ENCODE data around the gene PSMD13.

The PSMD13 gene

GRCh38 chr11:209275-210121 is 27.3 kb upstream of the PSMD13 start:
- Histone ChIP-seq H4K8ac (ENCODE audit: low read depth, low read length) (no peak overlapping the region), H2AFZ (ENCODE audit: low read length) (peak overlapping the region; percentile 75), H3K9me3 (replicated peaks in 1 of 2; ENCODE audit: control insufficient read depth in 2 of 2, insufficient read depth in 1 of 2, low read depth in 1 of 2, low read length in 2 of 2) (no peaks in the 10 kb centered on the region), H2BK120ac (ENCODE audit: low read depth, low read length) (no peak overlapping the region), H4K91ac (ENCODE audit: low read depth, low read length, poor library complexity) (no peak overlapping the region), H3K9ac (ENCODE audit: low read depth, low read length, poor library complexity) (peak overlapping the region; percentile 97), H3K36me3 (replicated peaks in 1 of 2; ENCODE audit: control insufficient read depth in 2 of 2, insufficient read depth in 2 of 2, low read length in 2 of 2) (peaks cover 56 to 68% of the 10 kb centered on the region in 2 donors), H3K23ac (ENCODE audit: low read depth, low read length, poor library complexity) (peak overlapping the region; percentile 22), H3K4me3 (ENCODE audit: low read length in 2 of 2) (peak overlapping the region; percentile 89 to 91), H3K4me1 (ENCODE audit: control insufficient read depth in 2 of 2, insufficient read depth in 1 of 2, low read depth in 1 of 2, low read length in 2 of 2) (peaks cover 15 to 18% of the 10 kb centered on the region in 2 donors), H3K4ac (ENCODE audit: low read length) (no peak overlapping the region), H3K14ac (ENCODE audit: low read length) (no peak overlapping the region), H3K27ac (replicated peaks; ENCODE audit: low read length) (no peak overlapping the region), H2BK12ac (ENCODE audit: low read length) (no peak overlapping the region), H3K79me1 (ENCODE audit: low read depth, low read length) (peaks cover 29% of the 10 kb centered on the region), H2BK5ac (ENCODE audit: low read length) (peak overlapping the region; percentile 85), H3K27me3 (ENCODE audit: control insufficient read depth in 3 of 3, insufficient read depth in 3 of 3, low read depth in 1 of 3, low read length in 3 of 3) (no peaks in the 10 kb centered on the region), H3K4me2 (ENCODE audit: insufficient read depth, low read length, poor library complexity, severe bottlenecking) (peak overlapping the region; percentile 71), H2BK15ac (ENCODE audit: low read length) (no peak overlapping the region), H3K18ac (ENCODE audit: low read length) (no peak overlapping the region), H2AK5ac (ENCODE audit: low read depth, low read length) (peak overlapping the region; percentile 64)
- no CpG with 5 or more reads among the region's 29 CpGs for WGBS, 2 donors (ENCODE audit: extremely low coverage in 2 of 2, insufficient read length in 2 of 2, insufficient replicate concordance in 1 of 2)
- DNase-seq (ENCODE audit: low spot score), result no peak

GRCh38 chr11:210122-210802 is 26.5 kb upstream of the PSMD13 start:
- no peak for DNase-seq (ENCODE audit: low spot score)
- H3K4me1 ChIP-seq (ENCODE audit: control insufficient read depth in 2 of 2, insufficient read depth in 1 of 2, low read depth in 1 of 2, low read length in 2 of 2), result peaks cover 15 to 18% of the 10 kb centered on the region in 2 donors
- H3K27me3 ChIP-seq (ENCODE audit: control insufficient read depth in 3 of 3, insufficient read depth in 3 of 3, low read depth in 1 of 3, low read length in 3 of 3), result no peaks in the 10 kb centered on the region
- no CpG with 5 or more reads among the region's 9 CpGs for WGBS, 2 donors (ENCODE audit: extremely low coverage in 2 of 2, insufficient read length in 2 of 2, insufficient replicate concordance in 1 of 2)
- no peak overlapping the region for H4K8ac ChIP-seq (ENCODE audit: low read depth, low read length)
- peaks cover 53 to 68% of the 10 kb centered on the region in 2 donors for H3K36me3 ChIP-seq (replicated peaks in 1 of 2; ENCODE audit: control insufficient read depth in 2 of 2, insufficient read depth in 2 of 2, low read length in 2 of 2)
- H2BK12ac ChIP-seq (ENCODE audit: low read length), result no peak overlapping the region
- H3K79me1 ChIP-seq (ENCODE audit: low read depth, low read length), result peaks cover 29% of the 10 kb centered on the region
- H3K4ac ChIP-seq (ENCODE audit: low read length), result no peak overlapping the region
- no peak overlapping the region for H3K14ac ChIP-seq (ENCODE audit: low read length)
- no peak overlapping the region for H2AK5ac ChIP-seq (ENCODE audit: low read depth, low read length)
- H3K9ac ChIP-seq (ENCODE audit: low read depth, low read length, poor library complexity), result peak overlapping the region; percentile 56
- no peak overlapping the region for H3K18ac ChIP-seq (ENCODE audit: low read length)
- no peak overlapping the region for H2BK120ac ChIP-seq (ENCODE audit: low read depth, low read length)
- peak overlapping the region; percentile 52 for H3K23ac ChIP-seq (ENCODE audit: low read depth, low read length, poor library complexity)
- H4K91ac ChIP-seq (ENCODE audit: low read depth, low read length, poor library complexity), result no peak overlapping the region
- no peak overlapping the region for H2BK15ac ChIP-seq (ENCODE audit: low read length)
- no peak overlapping the region for H3K27ac ChIP-seq (replicated peaks; ENCODE audit: low read length)
- H3K9me3 ChIP-seq (replicated peaks in 1 of 2; ENCODE audit: control insufficient read depth in 2 of 2, insufficient read depth in 1 of 2, low read depth in 1 of 2, low read length in 2 of 2), result no peaks in the 10 kb centered on the region
- H3K4me2 ChIP-seq (ENCODE audit: insufficient read depth, low read length, poor library complexity, severe bottlenecking), result no peak overlapping the region
- H2BK5ac ChIP-seq (ENCODE audit: low read length), result no peak overlapping the region
- H3K4me3 ChIP-seq (ENCODE audit: low read length in 2 of 2), result peak overlapping the region in 1 of 2 donors; percentile 91
- H2AFZ ChIP-seq (ENCODE audit: low read length), result no peak overlapping the region

- no CpG with 5 or more reads among the region's 5 CpGs for WGBS, 2 donors (ENCODE audit: extremely low coverage in 2 of 2, insufficient read length in 2 of 2, insufficient replicate concordance in 1 of 2)
- H3K79me1 ChIP-seq (ENCODE audit: low read depth, low read length), result peaks cover 23% of the 10 kb centered on the region
- H3K4me3 ChIP-seq (ENCODE audit: low read length in 2 of 2), result no peak overlapping the region
- no peak overlapping the region for H3K14ac ChIP-seq (ENCODE audit: low read length)
- H3K4ac ChIP-seq (ENCODE audit: low read length), result no peak overlapping the region
- no peak overlapping the region for H4K91ac ChIP-seq (ENCODE audit: low read depth, low read length, poor library complexity)
- H2AFZ ChIP-seq (ENCODE audit: low read length), result no peak overlapping the region
- H2BK120ac ChIP-seq (ENCODE audit: low read depth, low read length), result no peak overlapping the region
- DNase-seq (ENCODE audit: low spot score), result no peak
- H2AK5ac ChIP-seq (ENCODE audit: low read depth, low read length), result no peak overlapping the region
- H4K8ac ChIP-seq (ENCODE audit: low read depth, low read length), result no peak overlapping the region
- H3K36me3 ChIP-seq (replicated peaks in 1 of 2; ENCODE audit: control insufficient read depth in 2 of 2, insufficient read depth in 2 of 2, low read length in 2 of 2), result peaks cover 54 to 68% of the 10 kb centered on the region in 2 donors
- H3K4me2 ChIP-seq (ENCODE audit: insufficient read depth, low read length, poor library complexity, severe bottlenecking), result no peak overlapping the region
- H3K4me1 ChIP-seq (ENCODE audit: control insufficient read depth in 2 of 2, insufficient read depth in 1 of 2, low read depth in 1 of 2, low read length in 2 of 2), result peaks cover 15 to 18% of the 10 kb centered on the region in 2 donors
- no peak overlapping the region for H3K18ac ChIP-seq (ENCODE audit: low read length)
- no peak overlapping the region for H3K9ac ChIP-seq (ENCODE audit: low read depth, low read length, poor library complexity)
- no peak overlapping the region for H2BK15ac ChIP-seq (ENCODE audit: low read length)
- H3K27me3 ChIP-seq (ENCODE audit: control insufficient read depth in 3 of 3, insufficient read depth in 3 of 3, low read depth in 1 of 3, low read length in 3 of 3), result no peaks in the 10 kb centered on the region
- H3K27ac ChIP-seq (replicated peaks; ENCODE audit: low read length), result no peak overlapping the region
- H3K9me3 ChIP-seq (replicated peaks in 1 of 2; ENCODE audit: control insufficient read depth in 2 of 2, insufficient read depth in 1 of 2, low read depth in 1 of 2, low read length in 2 of 2), result no peaks in the 10 kb centered on the region
- peak overlapping the region; percentile 52 for H3K23ac ChIP-seq (ENCODE audit: low read depth, low read length, poor library complexity)
- H2BK12ac ChIP-seq (ENCODE audit: low read length), result no peak overlapping the region
- no peak overlapping the region for H2BK5ac ChIP-seq (ENCODE audit: low read length)
These were observed 26.0 kb upstream of the PSMD13 start for GRCh38 chr11:210803-211180.

GRCh38 chr11:211295-211694 is 25.5 kb upstream of the PSMD13 start:
- no peak overlapping the region for H2BK5ac ChIP-seq (ENCODE audit: low read length)
- DNase-seq (ENCODE audit: low spot score), result no peak

More at GRCh38 chr11:211295-211694, 25.5 kb upstream of the PSMD13 start:
- no peak overlapping the region for H2BK12ac ChIP-seq (ENCODE audit: low read length)
- WGBS, 2 donors (ENCODE audit: extremely low coverage in 2 of 2, insufficient read length in 2 of 2, insufficient replicate concordance in 1 of 2), result no CpG with 5 or more reads among the region's 5 CpGs
- H3K27me3 ChIP-seq (ENCODE audit: control insufficient read depth in 3 of 3, insufficient read depth in 3 of 3, low read depth in 1 of 3, low read length in 3 of 3), result no peaks in the 10 kb centered on the region
- H2AK5ac ChIP-seq (ENCODE audit: low read depth, low read length), result no peak overlapping the region
- no peak overlapping the region for H4K8ac ChIP-seq (ENCODE audit: low read depth, low read length)
- no peak overlapping the region for H3K27ac ChIP-seq (replicated peaks; ENCODE audit: low read length)
- H4K91ac ChIP-seq (ENCODE audit: low read depth, low read length, poor library complexity), result no peak overlapping the region
- peaks cover 20% of the 10 kb centered on the region for H3K79me1 ChIP-seq (ENCODE audit: low read depth, low read length)
- no peak overlapping the region for H3K4ac ChIP-seq (ENCODE audit: low read length)
- peak overlapping the region in 1 of 2 donors; percentile 5 for H3K4me3 ChIP-seq (ENCODE audit: low read length in 2 of 2)
- H3K36me3 ChIP-seq (replicated peaks in 1 of 2; ENCODE audit: control insufficient read depth in 2 of 2, insufficient read depth in 2 of 2, low read length in 2 of 2), result peaks cover 57 to 71% of the 10 kb centered on the region in 2 donors
- H3K14ac ChIP-seq (ENCODE audit: low read length), result no peak overlapping the region
- H3K18ac ChIP-seq (ENCODE audit: low read length), result no peak overlapping the region
- H3K9me3 ChIP-seq (replicated peaks in 1 of 2; ENCODE audit: control insufficient read depth in 2 of 2, insufficient read depth in 1 of 2, low read depth in 1 of 2, low read length in 2 of 2), result no peaks in the 10 kb centered on the region
- H2AFZ ChIP-seq (ENCODE audit: low read length), result no peak overlapping the region
- H3K23ac ChIP-seq (ENCODE audit: low read depth, low read length, poor library complexity), result peak overlapping the region; percentile 25
- H2BK120ac ChIP-seq (ENCODE audit: low read depth, low read length), result no peak overlapping the region
- H3K4me1 ChIP-seq (ENCODE audit: control insufficient read depth in 2 of 2, insufficient read depth in 1 of 2, low read depth in 1 of 2, low read length in 2 of 2), result peaks cover 12 to 14% of the 10 kb centered on the region in 2 donors
- H3K9ac ChIP-seq (ENCODE audit: low read depth, low read length, poor library complexity), result no peak overlapping the region
- H3K4me2 ChIP-seq (ENCODE audit: insufficient read depth, low read length, poor library complexity, severe bottlenecking), result no peak overlapping the region
- H2BK15ac ChIP-seq (ENCODE audit: low read length), result no peak overlapping the region
